HEK293T (cell line): ENCODE results near the gene TMSB15C.

ENCODE experiments used
- ARNT ChIP-seq: fragments of 450-650 bp; IDR thresholded peaks from 2 replicates; pipeline ENCODE4 v1.6.1; 2017; ENCODE audit warnings: mild to moderate bottlenecking
- BHLHE40 ChIP-seq: fragments of 450-650 bp; IDR thresholded peaks from 2 replicates; pipeline ENCODE4 v1.6.1; 2016; ENCODE audit warnings: mild to moderate bottlenecking, moderate library complexity, borderline replicate concordance
- CTBP1 ChIP-seq: fragments of 450-650 bp; IDR thresholded peaks from 2 replicates; pipeline ENCODE4 v1.6.1; 2016; ENCODE audit warnings: borderline replicate concordance
- ELF4 ChIP-seq: fragments of 450-650 bp; IDR thresholded peaks from 2 replicates; pipeline ENCODE4 v1.6.1; 2017; ENCODE audit warnings: antibody characterized with exemption
- FOXM1 ChIP-seq: fragments of 450-650 bp; IDR thresholded peaks from 2 replicates; pipeline ENCODE4 v1.6.1; 2017; ENCODE audit warnings: mild to moderate bottlenecking, borderline replicate concordance
- HDGF ChIP-seq: fragments of 450-650 bp; IDR thresholded peaks from 2 replicates; pipeline ENCODE4 v1.6.1; 2017; ENCODE audit warnings: antibody characterized with exemption, borderline replicate concordance
- SP1 ChIP-seq: fragments of 450-650 bp; IDR thresholded peaks from 2 replicates; pipeline ENCODE4 v1.6.1; 2017
- SUZ12 ChIP-seq: fragments of 450-650 bp; IDR thresholded peaks from 2 replicates; pipeline ENCODE4 v1.6.1; 2016; ENCODE audit warnings: mild to moderate bottlenecking
- TARDBP ChIP-seq: fragments of 450-650 bp; IDR thresholded peaks from 2 replicates; pipeline ENCODE4 v1.6.1; 2016

GRCh38 chrX:104108955-104109354, 32.9 kb upstream of the TMSB15C start:
- no peak for TF ChIP-seq SUZ12
- TF ChIP-seq FOXM1, result no peak
- TF ChIP-seq SP1, result no peak
- TF ChIP-seq HDGF, result no peak
- no peak for TF ChIP-seq CTBP1
- no peak for TF ChIP-seq ELF4
- TF ChIP-seq TARDBP, result no peak
- TF ChIP-seq BHLHE40, result no peak
- no peak for TF ChIP-seq ARNT
